ENCODE results near the gene OSBPL7. TPM values are rescaled to one million over a fixed set of nuclear protein-coding genes. Genes with fewer than 3 reads are reported as not detected.

The OSBPL7 gene
- total and polyA plus RNA-seq, 2 donors (not counting 1 experiment from before 2014, with no cell fraction given), result 51.0 to 61.3 TPM

- Histone ChIP-seq H3K36me3 (replicated peaks in 1 of 2; ENCODE audit: control extremely low read depth in 1 of 2, control insufficient read depth in 1 of 2, extremely low read depth in 1 of 2, insufficient read depth in 2 of 2, low read length in 1 of 2) (peaks cover 0 to 27% of the 10 kb centered on the region in 2 experiments), H3K4me2 (replicated peaks; ENCODE audit: low read depth, low read length, poor library complexity, severe bottlenecking) (peak overlapping the region; percentile 95), H3K27ac (ENCODE audit: low read length in 2 of 2) (peak overlapping the region; percentile 69 to 81), H3K4me1 (ENCODE audit: control insufficient read depth in 2 of 2, insufficient read depth in 2 of 2, low read length in 2 of 2) (peaks cover 19 to 21% of the 10 kb centered on the region in 2 donors), H3K79me2 (ENCODE audit: control insufficient read depth, insufficient read depth, low read length) (peaks cover 46% of the 10 kb centered on the region), H3K9me3 (ENCODE audit: control extremely low read depth in 1 of 3, control insufficient read depth in 2 of 3, insufficient read depth in 1 of 3, low read length in 2 of 3) (no peaks in the 10 kb centered on the region), H4K20me1 (ENCODE audit: control insufficient read depth, insufficient read depth, low read length, poor library complexity, severe bottlenecking) (peaks cover 13% of the 10 kb centered on the region), H3K4me3 (ENCODE audit: control extremely low read depth in 1 of 5, extremely low read depth in 1 of 5, insufficient read depth in 1 of 5, low read depth in 2 of 5, low read length in 4 of 5) (peak overlapping the region; percentile 70 to 97 (median 96)), H3K9ac (ENCODE audit: low read length) (peak overlapping the region; percentile 80), H3K27me3 (replicated peaks in 1 of 4; ENCODE audit: control extremely low read depth in 1 of 4, control insufficient read depth in 3 of 4, insufficient read depth in 4 of 4, low read length in 3 of 4) (no peaks in the 10 kb centered on the region), H2AFZ (ENCODE audit: insufficient read depth, low read depth, low read length, poor library complexity, severe bottlenecking) (peak overlapping the region; percentile 93)
- H3K27me3 Mint-ChIP-seq, result no peaks in the 10 kb centered on the region
- WGBS (ENCODE audit: insufficient coverage), result 26% methylated on average over 5 of the region's 7 CpGs
- H3K4me3 Mint-ChIP-seq, result peak overlapping the region; percentile 92
- intact Hi-C loops (cut with micrococcal nuclease), result loop anchor here (1.0 to 2.0 kb wide), 4 partner anchors 9 to 139 kb away; partner anchors contain the start of genes CDK5RAP3, OSBPL7 and SCRN2
- peaks cover 25% of the 10 kb centered on the region for H3K4me1 Mint-ChIP-seq
- DNase-seq, result no peak
- ChIA-PET CTCF (interaction anchor here (0.6 to 2.1 kb wide), 10 partner anchors 9 to 118 kb away, joined by 3 to 15 read pairs (median 4); partner anchors contain the start of gene SCRN2), POLR2A (interaction anchor here (0.6 to 1.6 kb wide), 5 partner anchors 9 to 745 kb away, joined by 4 to 15 read pairs (median 8); partner anchors contain the start of genes OSBPL7, SCRN2 and SP2)
- H3K27ac Mint-ChIP-seq, result peak overlapping the region; percentile 89
- no peak for ATAC-seq (ENCODE audit: low read depth)
- H3K9me3 Mint-ChIP-seq (ENCODE audit: insufficient read depth), result no peaks in the 10 kb centered on the region
- TF ChIP-seq, protein P1, sequence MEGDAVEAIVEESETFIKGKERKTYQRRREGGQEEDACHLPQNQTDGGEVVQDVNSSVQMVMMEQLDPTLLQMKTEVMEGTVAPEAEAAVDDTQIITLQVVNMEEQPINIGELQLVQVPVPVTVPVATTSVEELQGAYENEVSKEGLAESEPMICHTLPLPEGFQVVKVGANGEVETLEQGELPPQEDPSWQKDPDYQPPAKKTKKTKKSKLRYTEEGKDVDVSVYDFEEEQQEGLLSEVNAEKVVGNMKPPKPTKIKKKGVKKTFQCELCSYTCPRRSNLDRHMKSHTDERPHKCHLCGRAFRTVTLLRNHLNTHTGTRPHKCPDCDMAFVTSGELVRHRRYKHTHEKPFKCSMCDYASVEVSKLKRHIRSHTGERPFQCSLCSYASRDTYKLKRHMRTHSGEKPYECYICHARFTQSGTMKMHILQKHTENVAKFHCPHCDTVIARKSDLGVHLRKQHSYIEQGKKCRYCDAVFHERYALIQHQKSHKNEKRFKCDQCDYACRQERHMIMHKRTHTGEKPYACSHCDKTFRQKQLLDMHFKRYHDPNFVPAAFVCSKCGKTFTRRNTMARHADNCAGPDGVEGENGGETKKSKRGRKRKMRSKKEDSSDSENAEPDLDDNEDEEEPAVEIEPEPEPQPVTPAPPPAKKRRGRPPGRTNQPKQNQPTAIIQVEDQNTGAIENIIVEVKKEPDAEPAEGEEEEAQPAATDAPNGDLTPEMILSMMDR (IDR thresholded peaks at IDR 0.05), result no peak
- TF ChIP-seq EZH2 (IDR thresholded peaks at IDR 0.05; ENCODE audit: borderline replicate concordance, insufficient read depth, low read depth, low read length, poor library complexity, severe bottlenecking), result no peak
These were observed 10.3 kb upstream of the OSBPL7 start for GRCh38 chr17:47831934-47832327.
